ENCODE measurements around the gene UXS1. TPM values are rescaled to one million over a fixed set of nuclear protein-coding genes. Genes with fewer than 3 reads are reported as not detected.

Gene UXS1
- polyA plus RNA-seq, 1 donor from 2014 or later: 19.1 TPM

DNA sequence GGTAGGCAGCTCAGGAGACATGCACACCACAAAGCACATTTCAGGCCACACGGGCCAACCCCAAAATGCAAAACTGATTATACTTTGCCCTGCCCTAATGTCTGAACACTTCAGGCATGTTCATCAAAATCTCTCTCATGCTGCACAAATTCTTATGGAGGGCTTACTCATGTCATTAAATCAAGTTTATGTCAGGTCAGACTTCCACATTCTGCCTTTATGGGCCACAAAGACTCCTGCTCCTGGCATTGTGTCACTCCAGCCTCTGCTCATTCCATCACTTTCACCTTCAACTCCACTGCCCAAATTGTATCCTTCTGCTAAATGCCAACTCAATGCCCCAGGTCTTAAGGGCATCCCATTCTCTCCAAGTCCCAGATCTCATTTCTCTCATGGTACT is 9.2 kb downstream of the UXS1 start:
- Histone ChIP-seq H3K9me3 (ENCODE audit: low read length) (no peaks in the 10 kb centered on the region), H3K36me3 (ENCODE audit: insufficient read depth, low read length) (no peaks in the 10 kb centered on the region), H3K27me3 (ENCODE audit: insufficient read depth, low read depth, low read length) (no peaks in the 10 kb centered on the region), H2AFZ (ENCODE audit: low read depth, low read length) (no peak overlapping the region), H3K9me2 (ENCODE audit: insufficient read depth, low read length) (no peaks in the 10 kb centered on the region), H3K27ac (ENCODE audit: low read length) (no peak overlapping the region), H3K4me3 (ENCODE audit: low read length) (no peak overlapping the region), H4K20me1 (ENCODE audit: insufficient read depth) (no peaks in the 10 kb centered on the region), H3K4me2 (ENCODE audit: low read length) (no peak overlapping the region), H3F3A (ENCODE audit: insufficient read depth, low read length, poor library complexity, severe bottlenecking) (no peaks in the 10 kb centered on the region), H3K9ac (ENCODE audit: low read length) (no peak overlapping the region), H3K79me2 (replicated peaks; ENCODE audit: insufficient read depth, low read length) (peaks cover 54% of the 10 kb centered on the region)
- TF ChIP-seq MXI1 (conservative IDR thresholded peaks at IDR 0.05; ENCODE audit: poor library complexity, severe bottlenecking) (no peak), SMC3 (conservative IDR thresholded peaks at IDR 0.05; ENCODE audit: poor library complexity) (no peak), TAF1 (IDR thresholded peaks at IDR 0.05; ENCODE audit: low read depth) (no peak), RAD21 (conservative IDR thresholded peaks at IDR 0.05) (no peak), POLR2AphosphoS5 (IDR thresholded peaks at IDR 0.05) (no peak), EZH2 (IDR thresholded peaks at IDR 0.05; ENCODE audit: borderline replicate concordance, insufficient read depth, low read length, poor library complexity, severe bottlenecking) (no peak), EP300 (conservative IDR thresholded peaks at IDR 0.05; ENCODE audit: poor library complexity, severe bottlenecking) (no peak), CTCF (IDR thresholded peaks at IDR 0.05; ENCODE audit: poor library complexity, severe bottlenecking) (no peak)
- TF ChIP-seq, protein P1, sequence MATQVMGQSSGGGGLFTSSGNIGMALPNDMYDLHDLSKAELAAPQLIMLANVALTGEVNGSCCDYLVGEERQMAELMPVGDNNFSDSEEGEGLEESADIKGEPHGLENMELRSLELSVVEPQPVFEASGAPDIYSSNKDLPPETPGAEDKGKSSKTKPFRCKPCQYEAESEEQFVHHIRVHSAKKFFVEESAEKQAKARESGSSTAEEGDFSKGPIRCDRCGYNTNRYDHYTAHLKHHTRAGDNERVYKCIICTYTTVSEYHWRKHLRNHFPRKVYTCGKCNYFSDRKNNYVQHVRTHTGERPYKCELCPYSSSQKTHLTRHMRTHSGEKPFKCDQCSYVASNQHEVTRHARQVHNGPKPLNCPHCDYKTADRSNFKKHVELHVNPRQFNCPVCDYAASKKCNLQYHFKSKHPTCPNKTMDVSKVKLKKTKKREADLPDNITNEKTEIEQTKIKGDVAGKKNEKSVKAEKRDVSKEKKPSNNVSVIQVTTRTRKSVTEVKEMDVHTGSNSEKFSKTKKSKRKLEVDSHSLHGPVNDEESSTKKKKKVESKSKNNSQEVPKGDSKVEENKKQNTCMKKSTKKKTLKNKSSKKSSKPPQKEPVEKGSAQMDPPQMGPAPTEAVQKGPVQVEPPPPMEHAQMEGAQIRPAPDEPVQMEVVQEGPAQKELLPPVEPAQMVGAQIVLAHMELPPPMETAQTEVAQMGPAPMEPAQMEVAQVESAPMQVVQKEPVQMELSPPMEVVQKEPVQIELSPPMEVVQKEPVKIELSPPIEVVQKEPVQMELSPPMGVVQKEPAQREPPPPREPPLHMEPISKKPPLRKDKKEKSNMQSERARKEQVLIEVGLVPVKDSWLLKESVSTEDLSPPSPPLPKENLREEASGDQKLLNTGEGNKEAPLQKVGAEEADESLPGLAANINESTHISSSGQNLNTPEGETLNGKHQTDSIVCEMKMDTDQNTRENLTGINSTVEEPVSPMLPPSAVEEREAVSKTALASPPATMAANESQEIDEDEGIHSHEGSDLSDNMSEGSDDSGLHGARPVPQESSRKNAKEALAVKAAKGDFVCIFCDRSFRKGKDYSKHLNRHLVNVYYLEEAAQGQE (IDR thresholded peaks at IDR 0.05; ENCODE audit: borderline replicate concordance): no peak

- H3K4me2 ChIP-seq (ENCODE audit: low read length): no peak overlapping the region
- no peaks in the 10 kb centered on the region for H3K27me3 ChIP-seq (ENCODE audit: insufficient read depth, low read depth, low read length)
- H3K9me3 ChIP-seq (ENCODE audit: low read length): no peaks in the 10 kb centered on the region
- H3K36me3 ChIP-seq (ENCODE audit: insufficient read depth, low read length): no peaks in the 10 kb centered on the region
- H4K20me1 ChIP-seq (ENCODE audit: insufficient read depth): no peaks in the 10 kb centered on the region
- no peak overlapping the region for H2AFZ ChIP-seq (ENCODE audit: low read depth, low read length)
- no peaks in the 10 kb centered on the region for H3K9me2 ChIP-seq (ENCODE audit: insufficient read depth, low read length)
- no peaks in the 10 kb centered on the region for H3F3A ChIP-seq (ENCODE audit: insufficient read depth, low read length, poor library complexity, severe bottlenecking)
- peaks cover 50% of the 10 kb centered on the region for H3K79me2 ChIP-seq (replicated peaks; ENCODE audit: insufficient read depth, low read length)
- H3K27ac ChIP-seq (ENCODE audit: low read length): no peak overlapping the region
- H3K9ac ChIP-seq (ENCODE audit: low read length): no peak overlapping the region
- TF ChIP-seq SMC3 (conservative IDR thresholded peaks at IDR 0.05; ENCODE audit: poor library complexity): no peak
- no peak for TF ChIP-seq CTCF (IDR thresholded peaks at IDR 0.05; ENCODE audit: poor library complexity, severe bottlenecking)
- no peak for TF ChIP-seq RAD21 (conservative IDR thresholded peaks at IDR 0.05)
- TF ChIP-seq EP300 (conservative IDR thresholded peaks at IDR 0.05; ENCODE audit: poor library complexity, severe bottlenecking): no peak
- TF ChIP-seq, protein P1 (IDR thresholded peaks at IDR 0.05; ENCODE audit: borderline replicate concordance): no peak
- no peak for TF ChIP-seq POLR2AphosphoS5 (IDR thresholded peaks at IDR 0.05)
- TF ChIP-seq EZH2 (IDR thresholded peaks at IDR 0.05; ENCODE audit: borderline replicate concordance, insufficient read depth, low read length, poor library complexity, severe bottlenecking): no peak
- no peak for TF ChIP-seq MXI1 (conservative IDR thresholded peaks at IDR 0.05; ENCODE audit: poor library complexity, severe bottlenecking)
- TF ChIP-seq TAF1 (IDR thresholded peaks at IDR 0.05; ENCODE audit: low read depth): no peak
- H3K4me3 ChIP-seq (ENCODE audit: low read length): no peak overlapping the region
Observed at GRCh38 chr2:106184394-106184793, 9.7 kb downstream of the UXS1 start.
